Frontal cortex (tissue), 4 donors: ENCODE measurements around the gene PIP5K1B. TPM values are rescaled to one million over a fixed set of nuclear protein-coding genes. Genes with fewer than 3 reads are reported as not detected.

Experiments used
- DNase-seq, 2 donors: peaks; one replicate each; pipeline ENCODE4 v3.0.0; 2012; ENCODE audit warnings: low spot score in 2 of 2
- FAIRE-seq: peaks from 2 replicates; lab custom pipeline; 2012; peaks lifted over from hg19 to GRCh38; lab: Jason Lieb, UNC
- total RNA-seq: library from RNA; depleted of rRNA; stranded (reverse); fragments of >200 nt; gene quantifications from one replicate; pipeline ENCODE4 v1.2.3, GENCODE V29; 2014
- donor health status: control.
- donor health status: control.
- donor health status: control.

The PIP5K1B gene
- total RNA-seq, 1 donor from 2014 or later = 2.9 TPM

- no peak for DNase-seq
- FAIRE-seq = no peak
Measured at GRCh38 chr9:68798423-68798822, 93.4 kb downstream of the PIP5K1B start.

GRCh38 chr9:68800836-68801235, 95.8 kb downstream of the PIP5K1B start:
- DNase-seq (no peak), FAIRE-seq (no peak)

GRCh38 chr9:68802525-68803015, 97.5 kb downstream of the PIP5K1B start:
- FAIRE-seq = no peak
- DNase-seq = no peak

GRCh38 chr9:68804911-68805889, 100.2 kb downstream of the PIP5K1B start:
- FAIRE-seq (no peak), DNase-seq (no peak)

GRCh38 chr9:68805890-68806517, 101.0 kb downstream of the PIP5K1B start:
- no peak for FAIRE-seq

GRCh38 chr9:68808338-68808890, 103.4 kb downstream of the PIP5K1B start:
- no peak for DNase-seq
- FAIRE-seq = no peak

More at GRCh38 chr9:68805890-68806517, 101.0 kb downstream of the PIP5K1B start:
- DNase-seq = no peak

- DNase-seq (no peak), FAIRE-seq (no peak)
Measured at GRCh38 chr9:68817079-68817875, 112.2 kb downstream of the PIP5K1B start.

- no peak for FAIRE-seq
- no peak for DNase-seq
Measured at GRCh38 chr9:68819065-68819464, 114.0 kb downstream of the PIP5K1B start.

GRCh38 chr9:68821911-68822310, 116.9 kb downstream of the PIP5K1B start:
- DNase-seq (no peak), FAIRE-seq (no peak)

GRCh38 chr9:68822596-68823165, 117.6 kb downstream of the PIP5K1B start:
- no peak for DNase-seq
- no peak for FAIRE-seq

GRCh38 chr9:68825762-68826472, 120.9 kb downstream of the PIP5K1B start:
- FAIRE-seq (no peak), DNase-seq (no peak)

GRCh38 chr9:68827837-68828744, 123.1 kb downstream of the PIP5K1B start:
- DNase-seq = no peak
- FAIRE-seq = no peak

- FAIRE-seq (no peak), DNase-seq (no peak)
Measured at GRCh38 chr9:68832101-68832500, 127.1 kb downstream of the PIP5K1B start.

- DNase-seq (no peak), FAIRE-seq (no peak)
Measured at GRCh38 chr9:68832861-68833518, 128.0 kb downstream of the PIP5K1B start.

- FAIRE-seq (no peak), DNase-seq (no peak)
Measured at GRCh38 chr9:68834931-68835520, 130.0 kb downstream of the PIP5K1B start.

- FAIRE-seq = no peak
Measured at GRCh38 chr9:68836788-68837187, 131.7 kb downstream of the PIP5K1B start.

GRCh38 chr9:68838245-68838644, 133.2 kb downstream of the PIP5K1B start:
- FAIRE-seq (no peak), DNase-seq (no peak)

More at GRCh38 chr9:68836788-68837187, 131.7 kb downstream of the PIP5K1B start:
- DNase-seq = no peak
